Left renal pelvis (tissue), 4 donors: Measurements from ENCODE around the gene ESPNL. TPM values are rescaled to one million over a fixed set of nuclear protein-coding genes. Genes with fewer than 3 reads are reported as not detected.

ENCODE experiments used
- DNase-seq, 4 donors: peaks; one replicate each; pipeline ENCODE4 v3.0.0-alpha.2; 2013; ENCODE audit warnings: low read depth in 4 of 4, low spot score in 3 of 4
- polyA plus RNA-seq, 4 donors: library from polyadenylated mRNA; unstranded; fragments of 120-200 nt; gene quantifications; one replicate each; pipeline ENCODE4 v1.2.1, GENCODE V29; 2013; ENCODE audit not compliant: insufficient read length in 4 of 4

Gene ESPNL
- polyA plus RNA-seq, 4 donors, result 0.86 to 2.9 (median 1.7) TPM

- peak; percentile 75 to 81 (median 75) for DNase-seq
Measured at GRCh38 chr2:238155051-238155760, 55.1 kb downstream of the ESPNL start.

- no peak for DNase-seq
Measured at GRCh38 chr2:238155761-238156694, 55.9 kb downstream of the ESPNL start.

- no peak for DNase-seq
Measured at GRCh38 chr2:238157506-238158017, 57.4 kb downstream of the ESPNL start.

GRCh38 chr2:238158018-238158508, 57.9 kb downstream of the ESPNL start:
- no peak for DNase-seq

- no peak for DNase-seq
Measured at GRCh38 chr2:238158509-238159070, 58.5 kb downstream of the ESPNL start, which contains the start of gene ERFE. ERFE (plus strand) TSS chr2:238158970; CDS start chr2:238159008, 38 bp downstream.

GRCh38 chr2:238159071-238159539, 59.0 kb downstream of the ESPNL start:
- DNase-seq, result no peak

GRCh38 chr2:238159661-238160205, 59.6 kb downstream of the ESPNL start:
- no peak for DNase-seq

- no peak for DNase-seq
Measured at GRCh38 chr2:238160206-238161129, 60.3 kb downstream of the ESPNL start.

GRCh38 chr2:238161291-238162051, 61.3 kb downstream of the ESPNL start:
- DNase-seq, result no peak

GRCh38 chr2:238162251-238162845, 62.2 kb downstream of the ESPNL start:
- DNase-seq, result no peak

GRCh38 chr2:238162846-238163441, 62.8 kb downstream of the ESPNL start:
- DNase-seq, result no peak

GRCh38 chr2:238163481-238164198, 63.5 kb downstream of the ESPNL start:
- DNase-seq, result no peak

GRCh38 chr2:238164906-238165287, 64.8 kb downstream of the ESPNL start:
- DNase-seq, result no peak

GRCh38 chr2:238165288-238165921, 65.3 kb downstream of the ESPNL start:
- DNase-seq, result no peak

- no peak for DNase-seq
Measured at GRCh38 chr2:238166391-238167343, 66.5 kb downstream of the ESPNL start.

- no peak for DNase-seq
Measured at GRCh38 chr2:238167344-238167715, 67.2 kb downstream of the ESPNL start.
